Liver (tissue), 9 donors: ENCODE results near the gene CLIP2. TPM values are rescaled to one million over a fixed set of nuclear protein-coding genes. Genes with fewer than 3 reads are reported as not detected.
"Not testable (repeated sequence)": the region's sequence is repeated elsewhere in the genome, so short reads cannot be mapped to it uniquely, and the experiment has no call there.

Experiments used
- DNase-seq: peaks from one replicate; pipeline ENCODE4 v3.0.0-alpha.2; 2017; ENCODE audit warnings: low spot score
- H3K27ac ChIP-seq, 2 donors: one replicate each; pipeline ENCODE4 v1.7.0; 2013; ENCODE audit warnings: inconsistent platforms in 2 of 2, low read length in 2 of 2, control low read depth in 1 of 2, low read depth in 1 of 2, mild to moderate bottlenecking in 1 of 2
- H3K27me3 ChIP-seq, 4 donors: one replicate each; pipeline versions ENCODE4 v1.6.1 to v1.7.0; 2013; ENCODE audit warnings: low read length in 3 of 4, inconsistent platforms in 1 of 4, mild to moderate bottlenecking in 1 of 4, moderate library complexity in 1 of 4; ENCODE audit not compliant: control insufficient read depth in 4 of 4, insufficient read depth in 4 of 4
- H3K36me3 ChIP-seq, 4 donors: one replicate each; pipeline versions ENCODE4 v1.6.1 to v1.7.0; 2013; ENCODE audit warnings: low read length in 3 of 4, mild to moderate bottlenecking in 3 of 4, low read depth in 1 of 4, moderate library complexity in 1 of 4; ENCODE audit not compliant: control insufficient read depth in 4 of 4, insufficient read depth in 3 of 4
- H3K4me1 ChIP-seq, 4 donors: one replicate each; pipeline versions ENCODE4 v1.6.1 to v1.7.0; 2013; ENCODE audit warnings: low read length in 3 of 4, mild to moderate bottlenecking in 3 of 4, moderate library complexity in 1 of 4; ENCODE audit not compliant: control insufficient read depth in 4 of 4, insufficient read depth in 4 of 4
- H3K4me3 ChIP-seq, 3 donors: one replicate each; pipeline versions ENCODE4 v1.6.1 to v1.7.0; 2013; ENCODE audit warnings: low read length in 3 of 3, control low read depth in 1 of 3, low read depth in 1 of 3, mild to moderate bottlenecking in 1 of 3
- H3K9ac ChIP-seq, 2 donors: one replicate each; pipeline ENCODE4 v1.7.0; 2013; ENCODE audit warnings: low read length in 2 of 2, mild to moderate bottlenecking in 2 of 2, moderate library complexity in 2 of 2, control low read depth in 1 of 2, low read depth in 1 of 2
- H3K9me3 ChIP-seq, 4 donors: one replicate each; pipeline versions ENCODE4 v1.6.1 to v1.7.0; 2013; ENCODE audit warnings: low read length in 3 of 4; ENCODE audit not compliant: control insufficient read depth in 4 of 4
- EGR1 ChIP-seq, 2 donors: IDR thresholded peaks; 2 replicates each; pipeline ENCODE4 v1.6.1; 2016 to 2018; ENCODE audit warnings: antibody characterized with exemption in 2 of 2, low read depth in 2 of 2
- FOXA1 ChIP-seq: IDR thresholded peaks from 2 replicates; pipeline ENCODE4 v1.6.1; 2016; ENCODE audit warnings: antibody characterized with exemption
- FOXA2 ChIP-seq: IDR thresholded peaks from 2 replicates; pipeline ENCODE4 v1.6.1; 2016; ENCODE audit warnings: antibody characterized with exemption
- GABPA ChIP-seq, 2 donors: IDR thresholded peaks in 1 of 2; conservative IDR thresholded peaks in 1 of 2; 2 replicates each; pipeline ENCODE4 v1.6.1; 2016; ENCODE audit warnings: antibody characterized with exemption in 2 of 2, mild to moderate bottlenecking in 1 of 2, moderate library complexity in 1 of 2
- HNF4A ChIP-seq, 2 donors: conservative IDR thresholded peaks; 2 replicates each; pipeline ENCODE4 v1.6.1; 2016; ENCODE audit warnings: antibody characterized with exemption in 2 of 2, mild to moderate bottlenecking in 2 of 2
- HNF4G ChIP-seq: IDR thresholded peaks from 2 replicates; pipeline ENCODE4 v1.6.1; 2016; ENCODE audit warnings: antibody characterized with exemption
- NR2F2 ChIP-seq: IDR thresholded peaks from 2 replicates; pipeline ENCODE4 v1.6.1; 2016; ENCODE audit warnings: antibody characterized with exemption
- RAD21 ChIP-seq, 2 donors: IDR thresholded peaks; 2 replicates each; pipeline ENCODE4 v1.6.1; 2016; ENCODE audit warnings: antibody characterized with exemption in 2 of 2, mild to moderate bottlenecking in 2 of 2
- RXRA ChIP-seq, 2 donors: IDR thresholded peaks; 2 replicates each; pipeline ENCODE4 v1.6.1; 2017 to 2018; ENCODE audit warnings: antibody characterized with exemption in 2 of 2, mild to moderate bottlenecking in 1 of 2
- SP1 ChIP-seq: IDR thresholded peaks from 2 replicates; pipeline ENCODE4 v1.6.1; 2018; ENCODE audit warnings: antibody characterized with exemption, mild to moderate bottlenecking
- TAF1 ChIP-seq: conservative IDR thresholded peaks from 2 replicates; pipeline ENCODE4 v1.6.1; 2016; ENCODE audit warnings: antibody characterized with exemption, mild to moderate bottlenecking
- YY1 ChIP-seq: IDR thresholded peaks from 2 replicates; pipeline ENCODE4 v1.6.1; 2016; ENCODE audit warnings: antibody characterized with exemption, mild to moderate bottlenecking
- WGBS: extraction: QIAGEN DNeasy Blood & Tissue Kit; methylation state at CpG from one replicate; pipeline ENCODE4 v1.1.7; 2013; 5-methylcytosine and 5-hydroxymethylcytosine counted together
- polyA plus RNA-seq, 2 donors: library from polyadenylated mRNA; stranded (reverse) in 1 of 2; unstranded in 1 of 2; fragments of 200-250 nt in 1 of 2; fragments of >200 nt in 1 of 2; fragmentation: Nextera tagmentation in 1 of 2; extraction: Ambion mirVana in 1 of 2; gene quantifications; one replicate each; pipeline versions ENCODE4 v1.2.1 to v1.2.3, GENCODE V29; 2013 to 2015
- total RNA-seq, 2 donors: library from RNA; depleted of rRNA; stranded (reverse); fragments of >200 nt; gene quantifications; one replicate each; pipeline ENCODE4 v1.2.3, GENCODE V29; 2014
- TF ChIP-seq, protein P1 (sequence below): IDR thresholded peaks from 2 replicates; pipeline ENCODE4 v1.6.1; 2016; ENCODE audit warnings: antibody characterized with exemption, mild to moderate bottlenecking
- TF ChIP-seq, protein P2 (sequence below): IDR thresholded peaks from 2 replicates; pipeline ENCODE4 v1.6.1; 2016; ENCODE audit warnings: antibody characterized with exemption
- TF ChIP-seq, protein P3 (sequence below): IDR thresholded peaks from 2 replicates; pipeline ENCODE4 v1.6.1; 2016; ENCODE audit warnings: antibody characterized with exemption
- TF ChIP-seq, protein P4 (sequence below): fragments of 150-350 bp; IDR thresholded peaks from 2 replicates; pipeline ENCODE4 v1.5.1; 2017; ENCODE audit warnings: improper control_type of control experiment, low read depth, low read length; ENCODE audit not compliant: missing input control
- TF ChIP-seq, protein P5 (sequence below): IDR thresholded peaks from 2 replicates; pipeline ENCODE4 v1.6.1; 2016; ENCODE audit warnings: antibody characterized with exemption
- donor health status: healthy.
- donor health status: healthy.
- donor health status: healthy.
- donor health status: healthy.
- donor health status: healthy.

CLIP2 gene
- total and polyA plus RNA-seq, 4 donors, result 1.4 to 6.3 (median 2.5) TPM

DNA sequence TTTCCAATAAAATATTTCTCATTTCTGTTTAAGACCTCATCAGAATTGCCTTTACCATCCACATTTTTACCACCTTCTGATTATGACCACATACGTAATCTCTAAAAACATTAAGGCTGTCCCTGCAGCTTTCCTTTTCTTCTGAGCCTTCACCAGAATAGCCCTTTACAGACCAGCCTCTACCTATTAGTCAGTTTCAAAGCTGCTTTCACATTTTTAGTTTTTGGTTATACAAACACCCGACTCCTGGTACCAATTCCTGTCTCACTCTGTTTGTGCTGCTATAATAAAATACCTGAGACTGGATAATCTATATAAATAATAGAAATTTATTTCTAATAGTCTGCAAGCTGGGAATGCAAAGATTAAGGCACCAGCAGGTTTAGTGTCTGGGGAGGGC, 149.1 kb downstream of the CLIP2 start (continued):
- TF ChIP-seq, protein P1, sequence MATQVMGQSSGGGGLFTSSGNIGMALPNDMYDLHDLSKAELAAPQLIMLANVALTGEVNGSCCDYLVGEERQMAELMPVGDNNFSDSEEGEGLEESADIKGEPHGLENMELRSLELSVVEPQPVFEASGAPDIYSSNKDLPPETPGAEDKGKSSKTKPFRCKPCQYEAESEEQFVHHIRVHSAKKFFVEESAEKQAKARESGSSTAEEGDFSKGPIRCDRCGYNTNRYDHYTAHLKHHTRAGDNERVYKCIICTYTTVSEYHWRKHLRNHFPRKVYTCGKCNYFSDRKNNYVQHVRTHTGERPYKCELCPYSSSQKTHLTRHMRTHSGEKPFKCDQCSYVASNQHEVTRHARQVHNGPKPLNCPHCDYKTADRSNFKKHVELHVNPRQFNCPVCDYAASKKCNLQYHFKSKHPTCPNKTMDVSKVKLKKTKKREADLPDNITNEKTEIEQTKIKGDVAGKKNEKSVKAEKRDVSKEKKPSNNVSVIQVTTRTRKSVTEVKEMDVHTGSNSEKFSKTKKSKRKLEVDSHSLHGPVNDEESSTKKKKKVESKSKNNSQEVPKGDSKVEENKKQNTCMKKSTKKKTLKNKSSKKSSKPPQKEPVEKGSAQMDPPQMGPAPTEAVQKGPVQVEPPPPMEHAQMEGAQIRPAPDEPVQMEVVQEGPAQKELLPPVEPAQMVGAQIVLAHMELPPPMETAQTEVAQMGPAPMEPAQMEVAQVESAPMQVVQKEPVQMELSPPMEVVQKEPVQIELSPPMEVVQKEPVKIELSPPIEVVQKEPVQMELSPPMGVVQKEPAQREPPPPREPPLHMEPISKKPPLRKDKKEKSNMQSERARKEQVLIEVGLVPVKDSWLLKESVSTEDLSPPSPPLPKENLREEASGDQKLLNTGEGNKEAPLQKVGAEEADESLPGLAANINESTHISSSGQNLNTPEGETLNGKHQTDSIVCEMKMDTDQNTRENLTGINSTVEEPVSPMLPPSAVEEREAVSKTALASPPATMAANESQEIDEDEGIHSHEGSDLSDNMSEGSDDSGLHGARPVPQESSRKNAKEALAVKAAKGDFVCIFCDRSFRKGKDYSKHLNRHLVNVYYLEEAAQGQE, result no peak
- no peak for TF ChIP-seq HNF4A (conservative IDR thresholded peaks at IDR 0.05)
- TF ChIP-seq, protein P2, sequence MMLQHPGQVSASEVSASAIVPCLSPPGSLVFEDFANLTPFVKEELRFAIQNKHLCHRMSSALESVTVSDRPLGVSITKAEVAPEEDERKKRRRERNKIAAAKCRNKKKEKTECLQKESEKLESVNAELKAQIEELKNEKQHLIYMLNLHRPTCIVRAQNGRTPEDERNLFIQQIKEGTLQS, result no peak
- no peak for TF ChIP-seq TAF1
- TF ChIP-seq FOXA1, result no peak
- TF ChIP-seq HNF4G, result no peak

DNA sequence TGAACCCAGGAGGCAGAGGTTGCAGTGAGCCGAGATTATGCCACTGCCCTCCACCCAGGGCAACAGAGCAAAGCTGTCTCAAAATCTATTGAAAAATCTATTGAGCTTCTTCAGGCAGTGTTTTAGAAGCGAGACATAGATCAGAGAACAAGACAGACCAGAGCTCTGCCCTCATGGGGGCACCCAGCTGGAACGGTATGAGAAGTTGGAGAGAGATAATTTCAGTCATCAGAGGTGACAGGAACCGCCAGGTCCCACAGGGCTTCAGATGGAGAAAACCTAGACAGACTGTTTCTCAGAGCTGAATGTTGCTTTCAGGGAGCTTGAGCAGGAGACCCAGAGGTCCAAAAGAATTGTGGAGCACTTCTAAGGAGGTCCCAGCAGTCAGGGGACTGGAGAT, 150.3 kb downstream of the CLIP2 start:
- no peaks in the 10 kb centered on the region for H3K36me3 ChIP-seq
- DNase-seq, result no peak

DNA sequence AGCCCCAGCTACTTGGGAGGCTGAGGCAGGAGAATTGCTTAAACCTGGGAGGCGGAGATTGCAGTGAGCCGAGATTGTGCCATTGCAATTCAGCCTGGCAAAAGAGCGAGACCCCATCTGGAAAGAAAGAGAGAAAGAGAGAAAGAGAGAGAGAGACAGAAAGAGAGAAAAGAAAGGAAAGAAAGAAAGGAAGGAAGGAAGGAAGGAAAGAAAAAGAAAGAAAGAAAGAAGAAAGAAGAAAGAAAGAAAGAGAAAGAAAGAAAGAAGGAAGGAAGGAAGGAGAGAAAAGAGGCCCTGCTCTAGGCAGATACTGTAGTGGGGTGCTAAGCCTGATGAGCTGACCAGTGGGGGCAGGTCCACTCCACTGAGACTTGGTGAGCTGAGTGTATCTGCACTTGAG, 150.9 kb downstream of the CLIP2 start:
- H3K4me1 ChIP-seq, H3K36me3 ChIP-seq, H3K27ac ChIP-seq, H3K27me3 ChIP-seq, DNase-seq, H3K9me3 ChIP-seq, H3K4me3 ChIP-seq, H3K9ac ChIP-seq: not testable (repeated sequence)
- 98% methylated on average over 3 of the region's 3 CpGs for WGBS

More for the DNA sequence above, 150.3 kb downstream of the CLIP2 start:
- H3K27ac ChIP-seq, result no peak overlapping the region
- 95% methylated on average over 4 of the region's 4 CpGs for WGBS
- no peak overlapping the region for H3K9ac ChIP-seq
- peaks cover 0 to 4% (median 0%) of the 10 kb centered on the region in 4 donors for H3K9me3 ChIP-seq
- H3K4me3 ChIP-seq, result no peak overlapping the region
- no peaks in the 10 kb centered on the region for H3K27me3 ChIP-seq
- TF ChIP-seq SP1, result no peak
- no peak for TF ChIP-seq RXRA (IDR thresholded peaks at IDR 0.05)
- TF ChIP-seq, protein P2, result no peak
- H3K4me1 ChIP-seq, result no peaks in the 10 kb centered on the region

DNA sequence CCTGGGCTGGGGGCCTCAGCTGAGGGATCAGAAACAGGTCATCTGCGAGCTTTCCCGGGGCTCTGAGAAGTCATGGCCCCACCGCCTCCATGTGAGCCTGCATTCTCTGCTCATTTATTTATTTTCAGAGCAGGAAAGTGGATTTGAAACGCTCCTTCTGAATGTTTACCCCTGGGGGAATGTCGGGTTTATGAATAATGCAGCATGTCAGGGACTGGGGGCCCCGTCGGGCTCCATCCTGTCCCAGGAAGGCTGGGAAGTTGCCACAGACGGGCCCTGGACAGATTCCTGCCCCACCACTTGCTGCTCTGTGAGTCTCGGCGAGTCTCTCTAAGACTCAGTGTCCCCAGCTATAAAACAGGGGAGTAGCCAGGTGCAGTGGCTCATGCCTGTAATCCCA, 152.6 kb downstream of the CLIP2 start:
- no peak overlapping the region for H3K9ac ChIP-seq
- no peaks in the 10 kb centered on the region for H3K4me1 ChIP-seq
- 84% methylated on average over 10 of the region's 10 CpGs for WGBS
- no peak overlapping the region for H3K4me3 ChIP-seq
- TF ChIP-seq NR2F2 (no peak), FOXA1 (no peak), GABPA (IDR thresholded peaks at IDR 0.05 in 1 of 2, conservative IDR thresholded peaks at IDR 0.05 in 1 of 2) (no peak), FOXA2 (no peak), HNF4G (no peak), HNF4A (conservative IDR thresholded peaks at IDR 0.05) (no peak), YY1 (no peak), RAD21 (IDR thresholded peaks at IDR 0.05) (no peak), EGR1 (IDR thresholded peaks at IDR 0.05; ENCODE audit: low read depth in 2 of 2) (no peak), TAF1 (no peak), SP1 (no peak)
- TF ChIP-seq, protein P2, result no peak
- TF ChIP-seq, protein P3, sequence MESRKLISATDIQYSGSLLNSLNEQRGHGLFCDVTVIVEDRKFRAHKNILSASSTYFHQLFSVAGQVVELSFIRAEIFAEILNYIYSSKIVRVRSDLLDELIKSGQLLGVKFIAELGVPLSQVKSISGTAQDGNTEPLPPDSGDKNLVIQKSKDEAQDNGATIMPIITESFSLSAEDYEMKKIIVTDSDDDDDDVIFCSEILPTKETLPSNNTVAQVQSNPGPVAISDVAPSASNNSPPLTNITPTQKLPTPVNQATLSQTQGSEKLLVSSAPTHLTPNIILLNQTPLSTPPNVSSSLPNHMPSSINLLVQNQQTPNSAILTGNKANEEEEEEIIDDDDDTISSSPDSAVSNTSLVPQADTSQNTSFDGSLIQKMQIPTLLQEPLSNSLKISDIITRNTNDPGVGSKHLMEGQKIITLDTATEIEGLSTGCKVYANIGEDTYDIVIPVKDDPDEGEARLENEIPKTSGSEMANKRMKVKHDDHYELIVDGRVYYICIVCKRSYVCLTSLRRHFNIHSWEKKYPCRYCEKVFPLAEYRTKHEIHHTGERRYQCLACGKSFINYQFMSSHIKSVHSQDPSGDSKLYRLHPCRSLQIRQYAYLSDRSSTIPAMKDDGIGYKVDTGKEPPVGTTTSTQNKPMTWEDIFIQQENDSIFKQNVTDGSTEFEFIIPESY, result no peak
- TF ChIP-seq, protein P4, sequence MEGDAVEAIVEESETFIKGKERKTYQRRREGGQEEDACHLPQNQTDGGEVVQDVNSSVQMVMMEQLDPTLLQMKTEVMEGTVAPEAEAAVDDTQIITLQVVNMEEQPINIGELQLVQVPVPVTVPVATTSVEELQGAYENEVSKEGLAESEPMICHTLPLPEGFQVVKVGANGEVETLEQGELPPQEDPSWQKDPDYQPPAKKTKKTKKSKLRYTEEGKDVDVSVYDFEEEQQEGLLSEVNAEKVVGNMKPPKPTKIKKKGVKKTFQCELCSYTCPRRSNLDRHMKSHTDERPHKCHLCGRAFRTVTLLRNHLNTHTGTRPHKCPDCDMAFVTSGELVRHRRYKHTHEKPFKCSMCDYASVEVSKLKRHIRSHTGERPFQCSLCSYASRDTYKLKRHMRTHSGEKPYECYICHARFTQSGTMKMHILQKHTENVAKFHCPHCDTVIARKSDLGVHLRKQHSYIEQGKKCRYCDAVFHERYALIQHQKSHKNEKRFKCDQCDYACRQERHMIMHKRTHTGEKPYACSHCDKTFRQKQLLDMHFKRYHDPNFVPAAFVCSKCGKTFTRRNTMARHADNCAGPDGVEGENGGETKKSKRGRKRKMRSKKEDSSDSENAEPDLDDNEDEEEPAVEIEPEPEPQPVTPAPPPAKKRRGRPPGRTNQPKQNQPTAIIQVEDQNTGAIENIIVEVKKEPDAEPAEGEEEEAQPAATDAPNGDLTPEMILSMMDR, result no peak
- TF ChIP-seq, protein P5, sequence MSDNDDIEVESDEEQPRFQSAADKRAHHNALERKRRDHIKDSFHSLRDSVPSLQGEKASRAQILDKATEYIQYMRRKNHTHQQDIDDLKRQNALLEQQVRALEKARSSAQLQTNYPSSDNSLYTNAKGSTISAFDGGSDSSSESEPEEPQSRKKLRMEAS, result no peak
- DNase-seq, result no peak
- H3K27me3 ChIP-seq, result no peaks in the 10 kb centered on the region
- no peaks in the 10 kb centered on the region for H3K36me3 ChIP-seq
- peaks cover 0 to 4% (median 0%) of the 10 kb centered on the region in 4 donors for H3K9me3 ChIP-seq
- H3K27ac ChIP-seq, result no peak overlapping the region
